Measurements from ENCODE around the gene CCNB2.
"Not testable (repeated sequence)": the region's sequence is repeated elsewhere in the genome, so short reads cannot be mapped to it uniquely, and the experiment has no call there.

The CCNB2 gene

GRCh38 chr15:59133929-59134427 lies 29.0 kb downstream of the CCNB2 start:
- DNase-seq (ENCODE audit: low read depth, low spot score), result no peak

- DNase-seq (ENCODE audit: low read depth, low spot score), result no peak
Observed at GRCh38 chr15:59137566-59137965, 32.6 kb downstream of the CCNB2 start.

GRCh38 chr15:59138243-59138642 lies 33.3 kb downstream of the CCNB2 start:
- no peak for DNase-seq (ENCODE audit: low read depth, low spot score)

- DNase-seq (ENCODE audit: low read depth, low spot score), result no peak
Observed at GRCh38 chr15:59140422-59141226, 35.7 kb downstream of the CCNB2 start.

- DNase-seq (ENCODE audit: low read depth, low spot score), result no peak
Observed at GRCh38 chr15:59143281-59143680, 38.3 kb downstream of the CCNB2 start.

- not testable (repeated sequence) for DNase-seq (ENCODE audit: low read depth, low spot score)
Observed at GRCh38 chr15:59144594-59144993, 39.6 kb downstream of the CCNB2 start.

GRCh38 chr15:59147666-59148065 lies 42.7 kb downstream of the CCNB2 start:
- no peak for DNase-seq (ENCODE audit: low read depth, low spot score)

GRCh38 chr15:59148153-59148833 lies 43.3 kb downstream of the CCNB2 start:
- no peak for DNase-seq (ENCODE audit: low read depth, low spot score)

- no peak for DNase-seq (ENCODE audit: low read depth, low spot score)
Observed at GRCh38 chr15:59150185-59150584, 45.2 kb downstream of the CCNB2 start.

- DNase-seq (ENCODE audit: low read depth, low spot score), result no peak
Observed at GRCh38 chr15:59152694-59153450, 47.9 kb downstream of the CCNB2 start.

GRCh38 chr15:59153466-59153865 lies 48.5 kb downstream of the CCNB2 start:
- no peak for DNase-seq (ENCODE audit: low read depth, low spot score)

GRCh38 chr15:59154243-59154642 lies 49.3 kb downstream of the CCNB2 start:
- DNase-seq (ENCODE audit: low read depth, low spot score), result no peak

GRCh38 chr15:59155431-59155830 lies 50.5 kb downstream of the CCNB2 start:
- DNase-seq (ENCODE audit: low read depth, low spot score), result no peak

GRCh38 chr15:59157396-59157795 lies 52.5 kb downstream of the CCNB2 start:
- no peak for DNase-seq (ENCODE audit: low read depth, low spot score)

GRCh38 chr15:59157840-59158700 lies 53.1 kb downstream of the CCNB2 start:
- no peak for DNase-seq (ENCODE audit: low read depth, low spot score)

GRCh38 chr15:59158701-59159034 lies 53.7 kb downstream of the CCNB2 start:
- DNase-seq (ENCODE audit: low read depth, low spot score), result no peak

- no peak for DNase-seq (ENCODE audit: low read depth, low spot score)
Observed at GRCh38 chr15:59159210-59159609, 54.3 kb downstream of the CCNB2 start.

- DNase-seq (ENCODE audit: low read depth, low spot score), result no peak
Observed at GRCh38 chr15:59160880-59161593, 56.1 kb downstream of the CCNB2 start.

- DNase-seq (ENCODE audit: low read depth, low spot score), result not testable (repeated sequence)
Observed at GRCh38 chr15:59162080-59162479, 57.1 kb downstream of the CCNB2 start.

- no peak for DNase-seq (ENCODE audit: low read depth, low spot score)
Observed at GRCh38 chr15:59165726-59166125, 60.8 kb downstream of the CCNB2 start.

GRCh38 chr15:59166166-59166565 lies 61.2 kb downstream of the CCNB2 start:
- no peak for DNase-seq (ENCODE audit: low read depth, low spot score)
